SW 1271 (cell line): Measurements from ENCODE around the gene SH2D1A.

ENCODE experiments used
- DNase-seq, 2 experiments: peaks; one replicate each; lab custom pipeline; 2025; lab: John Stamatoyannopoulos, UW

Gene SH2D1A

GRCh38 chrX:124421898-124422655 is 75.7 kb downstream of the SH2D1A start:
- DNase-seq, result no peak
